ENCODE results near the gene MED13L. TPM values are rescaled to one million over a fixed set of nuclear protein-coding genes. Genes with fewer than 3 reads are reported as not detected.

Gene MED13L
- total RNA-seq, 5 donors from 2014 or later (not counting 1 experiment from before 2014, with no cell fraction given) = 126 to 216 (median 133) TPM

GRCh38 chr12:116113398-116114130, 163.9 kb downstream of the MED13L start:
- H3K9me3 Mint-ChIP-seq = no peaks in the 10 kb centered on the region
- Histone ChIP-seq H3K4me3 (ENCODE audit: control insufficient read depth in 1 of 2, extremely low read depth in 1 of 2, low read length in 1 of 2) (no peak overlapping the region), H3K27me3 (replicated peaks in 1 of 2; ENCODE audit: control insufficient read depth in 2 of 2, extremely low read depth in 1 of 2, insufficient read depth in 2 of 2, low read length in 1 of 2) (no peaks in the 10 kb centered on the region), H3K27ac (ENCODE audit: low read length) (no peak overlapping the region), H3K36me3 (ENCODE audit: control insufficient read depth in 2 of 2, extremely low read depth in 1 of 2, insufficient read depth in 1 of 2, low read length in 1 of 2) (peaks cover 0 to 9% of the 10 kb centered on the region in 2 donors), H3K4me1 (ENCODE audit: control insufficient read depth in 1 of 2, extremely low read depth in 1 of 2, insufficient read depth in 2 of 2, low read length in 2 of 2) (no peaks in the 10 kb centered on the region), H3K9me3 (no peaks in the 10 kb centered on the region)
- no peak for DNase-seq
- no peak overlapping the region for H3K27ac Mint-ChIP-seq
- H3K27me3 Mint-ChIP-seq = no peaks in the 10 kb centered on the region
- CTCF ChIA-PET = no interaction called here
- ATAC-seq (replicated peaks in 1 of 4) = no peak
- POLR2A ChIA-PET = no interaction called here
- WGBS (ENCODE audit: insufficient coverage) = 50% methylated on average over 1 of the region's 8 CpGs
- H3K4me3 Mint-ChIP-seq = no peak overlapping the region
- H3K4me1 Mint-ChIP-seq = peaks cover 36 to 49% (median 44%) of the 10 kb centered on the region in 3 donors
- H3K36me3 Mint-ChIP-seq = peaks cover 17% of the 10 kb centered on the region

GRCh38 chr12:116106870-116107269, 170.6 kb downstream of the MED13L start:
- Mint-ChIP-seq H3K4me1 (peaks cover 16 to 28% (median 19%) of the 10 kb centered on the region in 3 donors), H3K9me3 (no peaks in the 10 kb centered on the region), H3K36me3 (peaks cover 46% of the 10 kb centered on the region), H3K27ac (no peak overlapping the region), H3K4me3 (no peak overlapping the region), H3K27me3 (no peaks in the 10 kb centered on the region)
- DNase-seq = no peak
- ATAC-seq (replicated peaks in 1 of 4) = no peak
- no CpG with 5 or more reads among the region's 2 CpGs for WGBS (ENCODE audit: insufficient coverage)
- CTCF ChIA-PET = no interaction called here
- POLR2A ChIA-PET = interaction anchor here in 1 of 2 donors (0.7 kb wide), 1 partner anchor 1730 kb away, joined by 3 read pairs; no protein-coding TSS in a partner anchor
- Histone ChIP-seq H3K4me3 (ENCODE audit: control insufficient read depth in 1 of 2, extremely low read depth in 1 of 2, low read length in 1 of 2) (no peak overlapping the region), H3K27me3 (replicated peaks in 1 of 2; ENCODE audit: control insufficient read depth in 2 of 2, extremely low read depth in 1 of 2, insufficient read depth in 2 of 2, low read length in 1 of 2) (no peaks in the 10 kb centered on the region), H3K36me3 (ENCODE audit: control insufficient read depth in 2 of 2, extremely low read depth in 1 of 2, insufficient read depth in 1 of 2, low read length in 1 of 2) (peaks cover 0 to 11% of the 10 kb centered on the region in 2 donors), H3K27ac (ENCODE audit: low read length) (no peak overlapping the region), H3K9me3 (no peaks in the 10 kb centered on the region), H3K4me1 (ENCODE audit: control insufficient read depth in 1 of 2, extremely low read depth in 1 of 2, insufficient read depth in 2 of 2, low read length in 2 of 2) (no peaks in the 10 kb centered on the region)

GRCh38 chr12:116104167-116104767, 173.2 kb downstream of the MED13L start:
- WGBS (ENCODE audit: insufficient coverage) = no CpG with 5 or more reads among the region's 2 CpGs
- no peak for DNase-seq
- ChIA-PET CTCF (interaction anchor here in 1 of 2 donors (1.1 kb wide), 1 partner anchor 17 kb away, joined by 3 read pairs; no protein-coding TSS in a partner anchor), POLR2A (no interaction called here)
- Histone ChIP-seq H3K27ac (ENCODE audit: low read length) (no peak overlapping the region), H3K9me3 (no peaks in the 10 kb centered on the region), H3K4me3 (ENCODE audit: control insufficient read depth in 1 of 2, extremely low read depth in 1 of 2, low read length in 1 of 2) (no peak overlapping the region), H3K27me3 (replicated peaks in 1 of 2; ENCODE audit: control insufficient read depth in 2 of 2, extremely low read depth in 1 of 2, insufficient read depth in 2 of 2, low read length in 1 of 2) (no peaks in the 10 kb centered on the region), H3K4me1 (ENCODE audit: control insufficient read depth in 1 of 2, extremely low read depth in 1 of 2, insufficient read depth in 2 of 2, low read length in 2 of 2) (no peaks in the 10 kb centered on the region), H3K36me3 (ENCODE audit: control insufficient read depth in 2 of 2, extremely low read depth in 1 of 2, insufficient read depth in 1 of 2, low read length in 1 of 2) (peaks cover 0 to 2% of the 10 kb centered on the region in 2 donors)
- peaks cover 40% of the 10 kb centered on the region for H3K36me3 Mint-ChIP-seq
- no peak overlapping the region for H3K4me3 Mint-ChIP-seq
- H3K27me3 Mint-ChIP-seq = no peaks in the 10 kb centered on the region
- H3K27ac Mint-ChIP-seq = no peak overlapping the region
- peaks cover 28 to 47% (median 28%) of the 10 kb centered on the region in 3 donors for H3K4me1 Mint-ChIP-seq
- ATAC-seq (replicated peaks in 1 of 4) = no peak
- H3K9me3 Mint-ChIP-seq = no peaks in the 10 kb centered on the region

GRCh38 chr12:116101991-116102390, 175.5 kb downstream of the MED13L start:
- Mint-ChIP-seq H3K36me3 (peaks cover 26% of the 10 kb centered on the region), H3K27me3 (no peaks in the 10 kb centered on the region), H3K9me3 (no peaks in the 10 kb centered on the region), H3K27ac (no peak overlapping the region), H3K4me1 (peaks cover 31 to 53% (median 32%) of the 10 kb centered on the region in 3 donors), H3K4me3 (no peak overlapping the region)
- Histone ChIP-seq H3K4me1 (ENCODE audit: control insufficient read depth in 1 of 2, extremely low read depth in 1 of 2, insufficient read depth in 2 of 2, low read length in 2 of 2) (no peaks in the 10 kb centered on the region), H3K27me3 (replicated peaks in 1 of 2; ENCODE audit: control insufficient read depth in 2 of 2, extremely low read depth in 1 of 2, insufficient read depth in 2 of 2, low read length in 1 of 2) (no peaks in the 10 kb centered on the region), H3K4me3 (ENCODE audit: control insufficient read depth in 1 of 2, extremely low read depth in 1 of 2, low read length in 1 of 2) (no peak overlapping the region), H3K36me3 (ENCODE audit: control insufficient read depth in 2 of 2, extremely low read depth in 1 of 2, insufficient read depth in 1 of 2, low read length in 1 of 2) (peaks cover 0 to 2% of the 10 kb centered on the region in 2 donors), H3K9me3 (no peaks in the 10 kb centered on the region), H3K27ac (ENCODE audit: low read length) (no peak overlapping the region)
- DNase-seq (no peak), ATAC-seq (replicated peaks in 1 of 4) (no peak)
- ChIA-PET CTCF (no interaction called here), POLR2A (no interaction called here)
- WGBS (ENCODE audit: insufficient coverage) = 100% methylated on average over 1 of the region's 2 CpGs

GRCh38 chr12:116099652-116100432, 177.7 kb downstream of the MED13L start:
- ChIA-PET POLR2A (no interaction called here), CTCF (interaction anchor here in 1 of 2 donors (1.0 kb wide), 1 partner anchor 8 kb away, joined by 4 read pairs; no protein-coding TSS in a partner anchor)
- no peaks in the 10 kb centered on the region for H3K9me3 Mint-ChIP-seq
- ATAC-seq (replicated peaks in 1 of 4) (no peak), DNase-seq (no peak)
- H3K36me3 Mint-ChIP-seq = peaks cover 26% of the 10 kb centered on the region
- Histone ChIP-seq H3K9me3 (no peaks in the 10 kb centered on the region), H3K27me3 (replicated peaks in 1 of 2; ENCODE audit: control insufficient read depth in 2 of 2, extremely low read depth in 1 of 2, insufficient read depth in 2 of 2, low read length in 1 of 2) (no peaks in the 10 kb centered on the region), H3K4me3 (ENCODE audit: control insufficient read depth in 1 of 2, extremely low read depth in 1 of 2, low read length in 1 of 2) (no peak overlapping the region), H3K4me1 (ENCODE audit: control insufficient read depth in 1 of 2, extremely low read depth in 1 of 2, insufficient read depth in 2 of 2, low read length in 2 of 2) (no peaks in the 10 kb centered on the region), H3K36me3 (ENCODE audit: control insufficient read depth in 2 of 2, extremely low read depth in 1 of 2, insufficient read depth in 1 of 2, low read length in 1 of 2) (peaks cover 0 to 5% of the 10 kb centered on the region in 2 donors), H3K27ac (ENCODE audit: low read length) (no peak overlapping the region)
- no peak overlapping the region for H3K27ac Mint-ChIP-seq
- no peak overlapping the region for H3K4me3 Mint-ChIP-seq
- peaks cover 32 to 41% (median 36%) of the 10 kb centered on the region in 3 donors for H3K4me1 Mint-ChIP-seq
- no peaks in the 10 kb centered on the region for H3K27me3 Mint-ChIP-seq
- 55% methylated on average over 4 of the region's 6 CpGs for WGBS (ENCODE audit: insufficient coverage)

GRCh38 chr12:116096874-116097273, 180.6 kb downstream of the MED13L start:
- Histone ChIP-seq H3K4me3 (ENCODE audit: control insufficient read depth in 1 of 2, extremely low read depth in 1 of 2, low read length in 1 of 2) (no peak overlapping the region), H3K4me1 (ENCODE audit: control insufficient read depth in 1 of 2, extremely low read depth in 1 of 2, insufficient read depth in 2 of 2, low read length in 2 of 2) (no peaks in the 10 kb centered on the region), H3K36me3 (ENCODE audit: control insufficient read depth in 2 of 2, extremely low read depth in 1 of 2, insufficient read depth in 1 of 2, low read length in 1 of 2) (peaks cover 0 to 11% of the 10 kb centered on the region in 2 donors), H3K9me3 (no peaks in the 10 kb centered on the region), H3K27ac (ENCODE audit: low read length) (no peak overlapping the region), H3K27me3 (replicated peaks in 1 of 2; ENCODE audit: control insufficient read depth in 2 of 2, extremely low read depth in 1 of 2, insufficient read depth in 2 of 2, low read length in 1 of 2) (no peaks in the 10 kb centered on the region)
- Mint-ChIP-seq H3K27me3 (no peaks in the 10 kb centered on the region), H3K36me3 (peaks cover 29% of the 10 kb centered on the region), H3K4me3 (no peak overlapping the region), H3K27ac (no peak overlapping the region), H3K9me3 (no peaks in the 10 kb centered on the region), H3K4me1 (peaks cover 32 to 45% (median 35%) of the 10 kb centered on the region in 3 donors)
- WGBS (ENCODE audit: insufficient coverage) = 89% methylated on average over 1 of the region's 5 CpGs
- CTCF ChIA-PET = no interaction called here
- DNase-seq = no peak
- POLR2A ChIA-PET = interaction anchor here in 1 of 2 donors (0.7 kb wide), 1 partner anchor 11 kb away, joined by 9 read pairs; no protein-coding TSS in a partner anchor
- ATAC-seq (replicated peaks in 1 of 4) = no peak

Data from T-cell (primary cell).